HG03460 (cell line): Measurements from ENCODE around the gene PALLD.

Experiments
- ATAC-seq: cut with Tn5 transposase; IDR thresholded peaks from one replicate; pipeline ENCODE4 v1.9.1; 2021; ENCODE audit not compliant: unreplicated experiment

PALLD gene

GRCh38 chr4:168811786-168812651 lies 315.2 kb downstream of the PALLD start:
- ATAC-seq = no peak

GRCh38 chr4:168812806-168813205 lies 316.0 kb downstream of the PALLD start:
- no peak for ATAC-seq

GRCh38 chr4:168813890-168814289 lies 317.0 kb downstream of the PALLD start:
- no peak for ATAC-seq

- ATAC-seq = no peak
These were observed 318.8 kb downstream of the PALLD start for GRCh38 chr4:168815379-168816345.

- no peak for ATAC-seq
These were observed 320.5 kb downstream of the PALLD start for GRCh38 chr4:168817370-168817769.

GRCh38 chr4:168822481-168822880 lies 325.6 kb downstream of the PALLD start:
- ATAC-seq = no peak

GRCh38 chr4:168825975-168826374 lies 329.1 kb downstream of the PALLD start:
- ATAC-seq = no peak

- no peak for ATAC-seq
These were observed 329.8 kb downstream of the PALLD start for GRCh38 chr4:168826620-168827019.

- no peak for ATAC-seq
These were observed 334.1 kb downstream of the PALLD start for GRCh38 chr4:168830777-168831512.

- no peak for ATAC-seq
These were observed 334.7 kb downstream of the PALLD start for GRCh38 chr4:168831585-168831918.

GRCh38 chr4:168831919-168832762 lies 335.3 kb downstream of the PALLD start:
- ATAC-seq = peak; percentile 79

- ATAC-seq = peak; percentile 6
These were observed 336.1 kb downstream of the PALLD start for GRCh38 chr4:168832763-168833575.

GRCh38 chr4:168833881-168834280 lies 337.0 kb downstream of the PALLD start:
- ATAC-seq = no peak

- no peak for ATAC-seq
These were observed 339.1 kb downstream of the PALLD start for GRCh38 chr4:168835880-168836454.

GRCh38 chr4:168836490-168836889 lies 339.6 kb downstream of the PALLD start:
- no peak for ATAC-seq

GRCh38 chr4:168837922-168838321 lies 341.1 kb downstream of the PALLD start:
- no peak for ATAC-seq

GRCh38 chr4:168839758-168840391 lies 343.0 kb downstream of the PALLD start:
- ATAC-seq = no peak

- ATAC-seq = no peak
These were observed 343.5 kb downstream of the PALLD start for GRCh38 chr4:168840392-168840763.
